SK-N-SH (cell line): ENCODE measurements around the gene ZNF784. TPM values are rescaled to one million over a fixed set of nuclear protein-coding genes. Genes with fewer than 3 reads are reported as not detected.

Experiments used
- CTCF ChIA-PET: fragments of 300-600, 350-600 bp; formaldehyde crosslinking; extraction: SDS; loops from one replicate; lab custom pipeline; 2021; lab: Yijun Ruan, JAX
- POLR2A ChIA-PET: fragments of 350-600 bp; sonication (Branson Sonifier 250); formaldehyde crosslinking; extraction: SDS; loops from one replicate; lab custom pipeline; 2020; ENCODE audit warnings: antibody characterized with exemption, inconsistent platforms; lab: Yijun Ruan, JAX
- DNase-seq: peaks from one replicate; pipeline ENCODE4 v3.0.0; 2012
- H2AFZ ChIP-seq: fragments of 200-600 bp; sonication (generic); 2 replicates; pipeline ENCODE4 v1.8.1; 2016; ENCODE audit warnings: antibody characterized with exemption, mild to moderate bottlenecking, low read depth
- H3F3A ChIP-seq: fragments of 200-600 bp; sonication (generic); replicated peaks from 2 replicates; pipeline ENCODE3; 2016; ENCODE audit warnings: antibody characterized with exemption, mild to moderate bottlenecking; ENCODE audit not compliant: insufficient read depth
- H3K27ac ChIP-seq, 2 experiments: fragments of 200-500 bp in 1 of 2; fragments of 200-600 bp in 1 of 2; sonication (Bioruptor generic) in 1 of 2; sonication (generic), shearing (Covaris generic) in 1 of 2; 2 replicates each; pipeline versions ENCODE4 v1.5.1 to v1.6.1; 2014 to 2016; ENCODE audit warnings: low read depth in 2 of 2, inconsistent platforms in 1 of 2, low read length in 1 of 2, mild to moderate bottlenecking in 1 of 2, mixed read lengths in 1 of 2
- H3K27me3 ChIP-seq: fragments of 200-600 bp; sonication (generic), shearing (Covaris generic); 2 replicates; pipeline ENCODE4 v1.6.1; 2016; ENCODE audit warnings: mixed run types; ENCODE audit not compliant: insufficient read depth
- H3K36me3 ChIP-seq, 2 experiments: fragments of 200-500 bp in 1 of 2; fragments of 200-600 bp in 1 of 2; sonication (Bioruptor generic) in 1 of 2; sonication (generic) in 1 of 2; replicated peaks in 1 of 2; 2 replicates each; pipeline versions ENCODE3 to v1.5.1; 2014 to 2016; ENCODE audit warnings: low read length in 1 of 2, mild to moderate bottlenecking in 1 of 2; ENCODE audit not compliant: insufficient read depth in 2 of 2, control insufficient read depth in 1 of 2
- H3K4me1 ChIP-seq, 2 experiments: fragments of 200-500 bp in 1 of 2; fragments of 200-600 bp in 1 of 2; sonication (Bioruptor generic) in 1 of 2; sonication (generic), shearing (Covaris generic) in 1 of 2; 2 replicates each; pipeline versions ENCODE4 v1.5.1 to v1.6.1; 2014 to 2016; ENCODE audit warnings: low read depth in 1 of 2, low read length in 1 of 2, mixed run types in 1 of 2; ENCODE audit not compliant: insufficient read depth in 2 of 2, control insufficient read depth in 1 of 2
- H3K4me2 ChIP-seq: fragments of 200-600 bp; sonication (generic), shearing (Covaris generic); 2 replicates; pipeline ENCODE4 v1.6.1; 2017; ENCODE audit warnings: mixed run types
- H3K4me3 ChIP-seq, 2 experiments: fragments of 200-500 bp in 1 of 2; fragments of 200-600 bp in 1 of 2; sonication (Bioruptor generic) in 1 of 2; sonication (generic), shearing (Covaris generic) in 1 of 2; 2 replicates each; pipeline versions ENCODE4 v1.5.1 to v1.8.1; 2014 to 2016; ENCODE audit warnings: low read depth in 2 of 2, inconsistent platforms in 1 of 2, low read length in 1 of 2, mild to moderate bottlenecking in 1 of 2, mixed read lengths in 1 of 2, moderate library complexity in 1 of 2
- H3K79me2 ChIP-seq: fragments of 200-600 bp; sonication (generic); 2 replicates; pipeline ENCODE4 v1.8.1; 2017; ENCODE audit warnings: mild to moderate bottlenecking; ENCODE audit not compliant: insufficient read depth
- H3K9ac ChIP-seq: fragments of 200-600 bp; sonication (generic); 2 replicates; pipeline ENCODE4 v1.6.1; 2017; ENCODE audit warnings: mixed run types
- H3K9me2 ChIP-seq: fragments of 200-600 bp; sonication (generic); 2 replicates; pipeline ENCODE4 v1.6.1; 2017; ENCODE audit warnings: mixed run types
- H3K9me3 ChIP-seq: fragments of 200-600 bp; sonication (generic); 2 replicates; pipeline ENCODE4 v1.6.1; 2017; ENCODE audit warnings: mixed run types, mild to moderate bottlenecking, moderate library complexity
- H4K20me1 ChIP-seq: fragments of 200-600 bp; sonication (generic); 2 replicates; pipeline ENCODE4 v1.6.1; 2017; ENCODE audit warnings: mild to moderate bottlenecking, mixed run types; ENCODE audit not compliant: insufficient read depth
- EP300 ChIP-seq, 2 experiments: IDR thresholded peaks; 2 replicates each; pipeline versions ENCODE4 v1.4.0 to v1.6.1; 2012; ENCODE audit warnings: borderline replicate concordance in 1 of 2, low read depth in 1 of 2, low read length in 1 of 2
- IRF3 ChIP-seq: fragments of 150-350 bp; IDR thresholded peaks from 2 replicates; pipeline ENCODE4 v1.6.1; 2016; ENCODE audit warnings: mild to moderate bottlenecking, low read depth, low read length
- NRF1 ChIP-seq: IDR thresholded peaks from 2 replicates; pipeline ENCODE4 v1.6.1; 2012; ENCODE audit warnings: low read depth, mild to moderate bottlenecking, low read length
- REST ChIP-seq: IDR thresholded peaks from 2 replicates; pipeline ENCODE4 v1.6.1; 2012; ENCODE audit warnings: mild to moderate bottlenecking, low read depth, low read length, moderate library complexity
- RFX5 ChIP-seq: IDR thresholded peaks from 2 replicates; pipeline ENCODE4 v1.6.1; 2012; ENCODE audit warnings: mild to moderate bottlenecking, improper control_type of control experiment, low read length
- SIN3A ChIP-seq: IDR thresholded peaks from 2 replicates; pipeline ENCODE4 v1.6.1; 2012; ENCODE audit warnings: low read depth, mild to moderate bottlenecking, low read length, moderate library complexity, borderline replicate concordance
- SMC3 ChIP-seq: IDR thresholded peaks from 2 replicates; pipeline ENCODE4 v1.6.1; 2012; ENCODE audit warnings: low read depth, low read length, improper control_type of control experiment
- USF1 ChIP-seq: IDR thresholded peaks from 2 replicates; pipeline ENCODE4 v1.4.0; 2012; ENCODE audit warnings: low read depth, borderline replicate concordance
- YY1 ChIP-seq: IDR thresholded peaks from 2 replicates; pipeline ENCODE4 v1.4.0; 2012; ENCODE audit warnings: low read depth, mild to moderate bottlenecking
- ZBTB33 ChIP-seq: IDR thresholded peaks from 2 replicates; pipeline ENCODE4 v1.4.0; 2012; ENCODE audit warnings: low read depth, borderline replicate concordance
- WGBS: methylation state at CpG from one replicate; pipeline ENCODE4 v1.1.6; 2017; ENCODE audit warnings: low lambda C conversion rate; 5-methylcytosine and 5-hydroxymethylcytosine counted together
- polyA plus RNA-seq, 3 experiments: library from polyadenylated mRNA; depleted of rRNA; stranded (reverse); fragments of >200 nt; gene quantifications; 2 replicates each; pipeline ENCODE4 v1.2.3, GENCODE V29; 2012

ZNF784 gene
- polyA plus RNA-seq, 1 of the 3 experiments (the other 2 are of a cell fraction): 5.5 TPM

- WGBS: 30% methylated on average over 12 of the region's 12 CpGs
Observed at GRCh38 chr19:55581145-55581822, 43.1 kb downstream of the ZNF784 start.

GRCh38 chr19:55580628-55581144, 43.7 kb downstream of the ZNF784 start, which contains the start of gene ZNF579:
Gene ZNF579 (minus strand): TSS chr19:55580848. CDS start chr19:55579639, 1,209 bp downstream.
- H3K36me3 ChIP-seq: peaks cover 0 to 10% of the 10 kb centered on the region in 2 experiments
- no peaks in the 10 kb centered on the region for H3K9me2 ChIP-seq
- H3K9me3 ChIP-seq: no peaks in the 10 kb centered on the region
- WGBS: 3% methylated on average over 14 of the region's 24 CpGs
- H4K20me1 ChIP-seq: no peaks in the 10 kb centered on the region
- H3K27ac ChIP-seq: peak within 1 kb of the TSS; percentile 73 to 92
- peaks cover 11% of the 10 kb centered on the region for H3F3A ChIP-seq
- peak within 1 kb of the TSS; percentile 100 for H2AFZ ChIP-seq
- peak; percentile 95 for DNase-seq
- peak within 1 kb of the TSS; percentile 99 for H3K4me2 ChIP-seq
- ChIA-PET CTCF (interaction anchor here (0.9 to 2.2 kb wide), 4 partner anchors 13 to 113 kb away, joined by 3 to 14 read pairs (median 3); partner anchors contain the start of gene ZNF865), POLR2A (interaction anchor here (0.6 to 1.1 kb wide), 4 partner anchors 19 to 62 kb away, joined by 3 to 8 read pairs (median 5); partner anchors contain the start of genes FIZ1 and ZNF524)
- peaks cover 20% of the 10 kb centered on the region for H3K79me2 ChIP-seq
- peak within 1 kb of the TSS; percentile 96 for H3K9ac ChIP-seq
- H3K4me1 ChIP-seq: peaks cover 3 to 14% of the 10 kb centered on the region in 2 experiments; a peak in 1 of 4 replicates
- H3K4me3 ChIP-seq: peak within 1 kb of the TSS; percentile 80 to 83
- H3K27me3 ChIP-seq: no peaks in the 10 kb centered on the region
- TF ChIP-seq YY1 (peak; percentile 70; the same call in 1 of the 2 replicates), RFX5 (no peak), ZBTB33 (no peak), SMC3 (no peak), IRF3 (no peak), NRF1 (no peak), USF1 (no peak), SIN3A (peak; percentile 76; the same call in 1 of the 2 replicates)

More at GRCh38 chr19:55581145-55581822, 43.1 kb downstream of the ZNF784 start:
- peak overlapping the region; percentile 73 to 76; a peak in 3 of 4 replicates for H3K27ac ChIP-seq
- peaks cover 14% of the 10 kb centered on the region for H3F3A ChIP-seq
- peaks cover 7 to 18% of the 10 kb centered on the region in 2 experiments; a peak in 2 of 4 replicates for H3K4me1 ChIP-seq
- no peaks in the 10 kb centered on the region for H4K20me1 ChIP-seq
- no peaks in the 10 kb centered on the region for H3K9me3 ChIP-seq
- peaks cover 0 to 10% of the 10 kb centered on the region in 2 experiments for H3K36me3 ChIP-seq
- no peak for DNase-seq
- H3K9me2 ChIP-seq: no peaks in the 10 kb centered on the region
- H3K4me2 ChIP-seq: peak overlapping the region; percentile 99
- TF ChIP-seq EP300 (IDR thresholded peaks at IDR 0.05; ENCODE audit: borderline replicate concordance in 1 of 2, low read depth in 1 of 2, low read length in 1 of 2) (no peak), REST (peak; percentile 97), SMC3 (no peak), SIN3A (no peak)
- no peaks in the 10 kb centered on the region for H3K27me3 ChIP-seq
- POLR2A ChIA-PET: interaction anchor here (0.6 to 1.1 kb wide), 4 partner anchors 19 to 61 kb away, joined by 3 to 8 read pairs (median 5); partner anchors contain the start of genes FIZ1 and ZNF524
- H3K79me2 ChIP-seq: peaks cover 20% of the 10 kb centered on the region
- H2AFZ ChIP-seq: peak overlapping the region; percentile 100
- peak overlapping the region; percentile 96; the same call in 1 of the 2 replicates for H3K9ac ChIP-seq
- CTCF ChIA-PET: interaction anchor here (0.9 to 2.2 kb wide), 5 partner anchors 25 to 114 kb away, joined by 3 to 14 read pairs (median 3); partner anchors contain the start of gene ZNF865
- H3K4me3 ChIP-seq: peak overlapping the region; percentile 48 to 83
